ENCODE results near the gene TACC3. TPM values are rescaled to one million over a fixed set of nuclear protein-coding genes. Genes with fewer than 3 reads are reported as not detected.

The TACC3 gene
- total RNA-seq, 4 donors from 2014 or later = 8.6 to 15.0 (median 11.9) TPM

- DNase-seq (ENCODE audit: low spot score in 2 of 2) = no peak
- no peak overlapping the region for H3K4me3 ChIP-seq
- peaks cover 0 to 20% of the 10 kb centered on the region in 2 donors for H3K27me3 ChIP-seq
- H3K36me3 ChIP-seq = peaks cover 0 to 55% (median 0%) of the 10 kb centered on the region in 3 donors
- TF ChIP-seq EP300 (IDR thresholded peaks at IDR 0.05) (no peak), POLR2A (IDR thresholded peaks at IDR 0.05) (no peak)
- no peak overlapping the region for H3K27ac ChIP-seq
- H3K4me1 ChIP-seq = peaks cover 0 to 16% (median 2%) of the 10 kb centered on the region in 4 donors
- H3K9me3 ChIP-seq = peaks cover 0 to 1% (median 0%) of the 10 kb centered on the region in 4 donors
- 75 to 97% methylated on average over 12 of the region's 12 CpGs for WGBS, 2 donors
These were observed 22.2 kb downstream of the TACC3 start for GRCh38 chr4:1743551-1743950.

- Histone ChIP-seq H3K4me1 (peaks cover 0 to 19% (median 3%) of the 10 kb centered on the region in 4 donors), H3K27me3 (peaks cover 0 to 23% of the 10 kb centered on the region in 2 donors), H3K36me3 (peaks cover 0 to 51% (median 0%) of the 10 kb centered on the region in 3 donors), H3K9me3 (no peaks in the 10 kb centered on the region), H3K27ac (no peak overlapping the region), H3K4me3 (no peak overlapping the region)
- TF ChIP-seq EP300 (IDR thresholded peaks at IDR 0.05) = no peak
- TF ChIP-seq CTCF (IDR thresholded peaks at IDR 0.05) = no peak
- TF ChIP-seq POLR2A (IDR thresholded peaks at IDR 0.05) = no peak
- no peak for DNase-seq (ENCODE audit: low spot score in 2 of 2)
- WGBS, 2 donors = 88 to 89% methylated on average over 4 to 6 of the region's 6 CpGs
These were observed 22.7 kb downstream of the TACC3 start for GRCh38 chr4:1743975-1744374.

DNA sequence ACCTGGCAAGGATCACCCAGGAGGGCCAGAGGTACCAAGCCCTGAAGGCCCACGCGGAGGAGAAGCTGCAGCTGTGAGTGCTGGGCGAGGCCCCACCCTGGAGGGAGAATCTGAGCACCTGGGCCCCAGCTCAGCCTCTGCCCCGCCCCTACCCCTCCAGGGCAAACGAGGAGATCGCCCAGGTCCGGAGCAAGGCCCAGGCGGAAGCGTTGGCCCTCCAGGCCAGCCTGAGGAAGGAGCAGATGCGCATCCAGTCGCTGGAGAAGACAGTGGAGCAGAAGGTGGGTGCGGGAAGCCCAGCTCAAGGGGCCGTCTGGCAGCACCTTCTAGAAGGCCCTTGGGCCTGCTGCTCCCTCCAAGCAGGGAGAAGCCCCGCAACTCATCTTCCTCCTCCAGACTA is 23.2 kb downstream of the TACC3 start:
- Histone ChIP-seq H3K4me3 (no peak overlapping the region), H3K4me1 (peaks cover 0 to 19% (median 3%) of the 10 kb centered on the region in 4 donors), H3K36me3 (peaks cover 0 to 45% (median 0%) of the 10 kb centered on the region in 3 donors), H3K27me3 (peaks cover 0 to 26% of the 10 kb centered on the region in 2 donors), H3K27ac (no peak overlapping the region), H3K9me3 (no peaks in the 10 kb centered on the region)
- DNase-seq (ENCODE audit: low spot score in 2 of 2) = no peak
- no peak for TF ChIP-seq EP300 (IDR thresholded peaks at IDR 0.05)
- no peak for TF ChIP-seq POLR2A (IDR thresholded peaks at IDR 0.05)
- TF ChIP-seq CTCF (IDR thresholded peaks at IDR 0.05) = no peak
- WGBS, 2 donors = 90 to 96% methylated on average over 14 of the region's 14 CpGs

- no peaks in the 10 kb centered on the region for H3K9me3 ChIP-seq
- H3K27ac ChIP-seq = no peak overlapping the region
- no peak for TF ChIP-seq POLR2A (IDR thresholded peaks at IDR 0.05)
- no peak for TF ChIP-seq CTCF (IDR thresholded peaks at IDR 0.05)
- no peak for TF ChIP-seq EP300 (IDR thresholded peaks at IDR 0.05)
- 89 to 90% methylated on average over 13 of the region's 13 CpGs for WGBS, 2 donors
- H3K36me3 ChIP-seq = peaks cover 0 to 39% (median 0%) of the 10 kb centered on the region in 3 donors
- peaks cover 0 to 19% (median 3%) of the 10 kb centered on the region in 4 donors for H3K4me1 ChIP-seq
- peaks cover 0 to 32% of the 10 kb centered on the region in 2 donors for H3K27me3 ChIP-seq
- no peak overlapping the region for H3K4me3 ChIP-seq
- no peak for DNase-seq (ENCODE audit: low spot score in 2 of 2)
These were observed 23.8 kb downstream of the TACC3 start for GRCh38 chr4:1745165-1745564.

DNA sequence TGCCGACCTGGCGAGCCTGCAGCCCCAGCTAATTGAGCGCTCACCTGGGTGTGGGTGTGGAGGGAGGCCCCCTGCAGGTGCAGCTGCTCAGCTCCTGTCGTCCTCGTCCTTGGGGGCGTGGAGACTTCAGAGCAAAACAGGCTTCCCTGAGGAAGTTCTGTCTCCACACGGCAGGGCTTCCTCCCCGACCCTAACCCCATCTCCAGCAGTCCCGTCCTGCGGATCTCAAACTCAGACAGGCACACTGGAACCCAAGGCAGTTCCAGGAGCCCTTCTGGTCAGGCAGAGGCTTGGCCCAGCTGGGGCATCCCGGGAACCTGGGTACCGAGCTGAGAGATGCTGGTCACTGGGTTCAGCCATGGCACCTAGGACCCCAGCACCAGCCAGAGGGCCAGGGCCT is 24.4 kb downstream of the TACC3 start:
- H3K36me3 ChIP-seq = peaks cover 0 to 34% (median 0%) of the 10 kb centered on the region in 3 donors
- no peak overlapping the region for H3K4me3 ChIP-seq
- H3K4me1 ChIP-seq = peaks cover 0 to 19% (median 3%) of the 10 kb centered on the region in 4 donors
- TF ChIP-seq EP300 (IDR thresholded peaks at IDR 0.05) (no peak), POLR2A (IDR thresholded peaks at IDR 0.05) (no peak), CTCF (IDR thresholded peaks at IDR 0.05) (no peak)
- 86 to 95% methylated on average over 11 to 12 of the region's 12 CpGs for WGBS, 2 donors
- DNase-seq (ENCODE audit: low spot score in 2 of 2) = no peak
- H3K9me3 ChIP-seq = no peaks in the 10 kb centered on the region
- no peak overlapping the region for H3K27ac ChIP-seq
- peaks cover 0 to 32% of the 10 kb centered on the region in 2 donors for H3K27me3 ChIP-seq
